Measurements from ENCODE around the gene PLCH1.

Gene PLCH1

GRCh38 chr3:155512175-155512866, 232.6 kb downstream of the PLCH1 start:
- no peak overlapping the region for H3K27ac ChIP-seq
- TF ChIP-seq, protein P1, sequence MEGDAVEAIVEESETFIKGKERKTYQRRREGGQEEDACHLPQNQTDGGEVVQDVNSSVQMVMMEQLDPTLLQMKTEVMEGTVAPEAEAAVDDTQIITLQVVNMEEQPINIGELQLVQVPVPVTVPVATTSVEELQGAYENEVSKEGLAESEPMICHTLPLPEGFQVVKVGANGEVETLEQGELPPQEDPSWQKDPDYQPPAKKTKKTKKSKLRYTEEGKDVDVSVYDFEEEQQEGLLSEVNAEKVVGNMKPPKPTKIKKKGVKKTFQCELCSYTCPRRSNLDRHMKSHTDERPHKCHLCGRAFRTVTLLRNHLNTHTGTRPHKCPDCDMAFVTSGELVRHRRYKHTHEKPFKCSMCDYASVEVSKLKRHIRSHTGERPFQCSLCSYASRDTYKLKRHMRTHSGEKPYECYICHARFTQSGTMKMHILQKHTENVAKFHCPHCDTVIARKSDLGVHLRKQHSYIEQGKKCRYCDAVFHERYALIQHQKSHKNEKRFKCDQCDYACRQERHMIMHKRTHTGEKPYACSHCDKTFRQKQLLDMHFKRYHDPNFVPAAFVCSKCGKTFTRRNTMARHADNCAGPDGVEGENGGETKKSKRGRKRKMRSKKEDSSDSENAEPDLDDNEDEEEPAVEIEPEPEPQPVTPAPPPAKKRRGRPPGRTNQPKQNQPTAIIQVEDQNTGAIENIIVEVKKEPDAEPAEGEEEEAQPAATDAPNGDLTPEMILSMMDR (conservative IDR thresholded peaks at IDR 0.05) = no peak

DNA sequence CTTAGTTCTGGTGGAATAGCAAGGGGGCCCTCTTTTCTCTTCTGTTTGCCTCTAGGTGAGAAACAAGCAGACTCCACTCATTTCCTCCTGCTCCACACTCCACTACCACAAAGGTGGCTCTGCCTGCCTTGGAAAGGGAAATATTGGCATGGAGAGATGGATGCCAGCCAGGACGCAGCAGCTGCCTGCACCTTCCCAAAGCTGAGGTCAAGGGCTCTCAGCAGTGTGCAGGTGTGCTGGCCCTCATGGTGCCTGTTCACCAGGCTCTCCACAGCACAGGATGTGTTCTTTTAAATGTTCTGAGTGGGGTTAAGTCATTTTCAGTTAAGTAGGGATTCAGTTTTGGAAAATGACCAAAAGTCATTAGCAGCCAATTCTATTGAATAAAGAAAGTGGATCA, 240.2 kb downstream of the PLCH1 start:
- TF ChIP-seq, protein P1 (conservative IDR thresholded peaks at IDR 0.05) = no peak

GRCh38 chr3:155502630-155503029, 242.2 kb downstream of the PLCH1 start:
- no peak overlapping the region for H3K27ac ChIP-seq
- TF ChIP-seq, protein P1 (conservative IDR thresholded peaks at IDR 0.05) = no peak

More for the DNA sequence above, 240.2 kb downstream of the PLCH1 start:
- no peak overlapping the region for H3K27ac ChIP-seq

DNA sequence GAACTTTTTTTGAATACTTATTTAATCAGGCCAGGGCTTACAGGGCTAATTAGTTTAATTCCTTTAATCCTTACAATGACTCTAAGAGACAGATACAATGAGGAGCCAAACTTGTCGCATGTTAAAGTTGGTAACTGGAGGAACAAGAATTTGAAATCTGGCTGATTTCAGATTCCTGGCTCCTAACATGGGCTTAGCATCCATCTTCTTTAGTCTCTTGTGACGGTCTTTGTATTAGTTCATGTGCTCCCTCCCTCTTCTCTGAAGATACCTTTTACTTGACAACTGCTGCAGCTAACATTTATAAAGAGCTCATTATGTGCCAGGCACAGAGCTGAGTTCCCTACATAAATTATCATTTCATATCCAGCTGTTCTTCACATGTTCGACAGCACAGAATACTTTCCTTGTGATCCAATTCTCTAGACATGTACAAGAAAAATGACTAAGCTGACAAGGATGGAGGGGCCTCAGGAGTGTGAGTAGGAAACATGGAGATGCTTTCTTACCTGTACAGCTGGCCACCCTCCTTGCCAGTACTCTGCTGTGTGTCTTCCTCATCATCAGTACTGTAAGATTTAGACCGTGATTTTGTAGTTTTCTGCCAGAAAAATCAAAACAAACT, 244.6 kb downstream of the PLCH1 start:
- no peak overlapping the region for H3K27ac ChIP-seq
- TF ChIP-seq, protein P1 (conservative IDR thresholded peaks at IDR 0.05) = no peak

- H3K27ac ChIP-seq = no peak overlapping the region
- TF ChIP-seq, protein P1 (conservative IDR thresholded peaks at IDR 0.05) = no peak
These were observed 246.8 kb downstream of the PLCH1 start for GRCh38 chr3:155497930-155498647.

DNA sequence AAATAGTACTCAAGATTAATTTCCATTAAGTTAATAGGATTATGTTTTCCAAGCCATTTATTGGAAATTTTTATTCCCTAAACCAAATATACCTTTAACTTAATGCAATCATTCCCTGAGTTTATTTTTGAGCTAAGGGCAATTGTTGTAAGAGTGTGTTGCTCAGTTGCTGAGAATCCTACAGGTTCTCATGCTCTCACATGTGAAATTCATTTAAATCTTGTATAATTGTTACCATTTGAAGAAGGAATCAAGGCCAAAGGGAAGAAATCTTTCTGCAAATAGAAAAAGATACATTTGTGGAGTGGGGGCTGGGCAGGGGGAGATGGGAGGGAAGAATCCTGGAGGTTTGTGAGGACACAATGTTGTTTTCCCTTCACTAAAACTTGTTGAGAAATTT, 248.7 kb downstream of the PLCH1 start:
- H3K27ac ChIP-seq = no peak overlapping the region
- TF ChIP-seq, protein P1 (conservative IDR thresholded peaks at IDR 0.05) = no peak

- TF ChIP-seq, protein P1 (conservative IDR thresholded peaks at IDR 0.05) = no peak
- no peak overlapping the region for H3K27ac ChIP-seq
These were observed 249.5 kb downstream of the PLCH1 start for GRCh38 chr3:155495387-155495786.

Data from VCaP (cell line).